ENCODE measurements around the gene NUP43.
"Not testable (repeated sequence)": the region's sequence is repeated elsewhere in the genome, so short reads cannot be mapped to it uniquely, and the experiment has no call there.

The NUP43 gene

DNA sequence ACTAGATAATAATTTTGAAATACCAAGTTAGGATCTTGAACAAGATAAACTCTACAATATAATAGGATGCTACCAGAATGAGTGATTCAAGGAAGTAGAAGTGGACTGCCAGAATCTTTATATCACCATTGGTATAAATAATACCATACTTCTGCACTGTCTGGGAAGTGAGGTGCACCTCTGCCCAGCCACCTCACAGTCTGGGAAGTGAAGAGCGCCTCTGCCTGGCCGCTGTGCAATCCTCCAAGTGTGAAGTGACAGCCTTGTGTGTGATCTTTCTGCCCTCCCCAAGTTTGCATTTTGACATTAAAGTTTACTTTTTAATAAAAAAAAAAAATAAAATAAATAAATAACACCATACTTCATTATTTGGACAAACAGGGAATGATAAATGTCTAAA lies 47.2 kb downstream of the NUP43 start:
- no peak for DNase-seq (ENCODE audit: insufficient read length, low spot score)
- TF ChIP-seq TAF1 (IDR thresholded peaks at IDR 0.05; ENCODE audit: low read depth, low read length) (no peak), POLR2AphosphoS5 (IDR thresholded peaks at IDR 0.05; ENCODE audit: low read depth, low read length) (no peak), PAX5 (IDR thresholded peaks at IDR 0.05; ENCODE audit: insufficient read depth, low read length, severe bottlenecking) (no peak), POLR2A (IDR thresholded peaks at IDR 0.05; ENCODE audit: low read depth, low read length) (no peak), POU2F2 (IDR thresholded peaks at IDR 0.05; ENCODE audit: low read depth, low read length) (no peak), SPI1 (IDR thresholded peaks at IDR 0.05; ENCODE audit: low read depth, low read length) (no peak)
- no peak for FAIRE-seq

DNA sequence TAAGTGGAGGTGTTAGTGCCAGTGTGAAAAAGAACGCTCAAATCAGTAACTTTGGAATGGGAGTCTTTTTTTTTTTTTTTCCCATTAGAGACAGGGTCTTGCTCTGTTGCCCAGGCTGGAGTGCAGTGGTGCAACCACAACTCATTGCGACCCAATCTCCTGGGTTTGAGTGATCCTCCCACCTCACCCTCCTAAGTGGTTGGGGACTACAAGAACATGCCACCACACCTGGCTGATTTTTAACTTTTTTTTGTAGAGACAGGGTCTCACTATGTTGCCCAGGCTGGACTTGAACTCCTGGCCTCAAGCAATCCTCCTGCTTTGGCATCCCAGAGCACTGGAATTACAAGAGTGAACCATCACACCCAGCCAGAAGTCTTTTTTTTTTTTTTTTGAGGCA lies 48.2 kb downstream of the NUP43 start:
- DNase-seq (ENCODE audit: insufficient read length, low spot score), result no peak
- TF ChIP-seq SPI1 (IDR thresholded peaks at IDR 0.05; ENCODE audit: low read depth, low read length) (no peak), TAF1 (IDR thresholded peaks at IDR 0.05; ENCODE audit: low read depth, low read length) (no peak), POLR2A (IDR thresholded peaks at IDR 0.05; ENCODE audit: low read depth, low read length) (no peak), POLR2AphosphoS5 (IDR thresholded peaks at IDR 0.05; ENCODE audit: low read depth, low read length) (no peak), POU2F2 (IDR thresholded peaks at IDR 0.05; ENCODE audit: low read depth, low read length) (no peak), PAX5 (IDR thresholded peaks at IDR 0.05; ENCODE audit: insufficient read depth, low read length, severe bottlenecking) (no peak)
- FAIRE-seq, result no peak

DNA sequence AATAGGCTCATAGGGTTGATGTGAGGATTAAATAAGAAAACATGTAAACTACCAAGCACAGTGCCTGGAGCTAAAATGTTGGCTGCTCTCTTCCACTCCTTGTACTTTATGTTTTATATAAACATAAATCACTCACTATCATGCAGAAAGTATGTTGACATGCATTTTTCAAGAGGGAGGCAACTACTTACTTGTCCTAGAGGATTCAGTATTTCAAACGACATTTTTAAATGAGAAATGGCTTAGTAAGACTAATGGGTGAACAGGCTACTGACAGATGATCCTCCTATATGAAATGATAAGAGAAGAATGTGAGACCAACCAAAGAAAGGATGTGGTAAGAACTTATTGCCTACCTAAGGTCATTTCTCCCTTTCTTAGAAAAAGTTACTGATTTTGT lies 49.4 kb downstream of the NUP43 start:
- FAIRE-seq, result no peak
- no peak for TF ChIP-seq SPI1 (IDR thresholded peaks at IDR 0.05; ENCODE audit: low read depth, low read length)
- no peak for DNase-seq (ENCODE audit: insufficient read length, low spot score)

DNA sequence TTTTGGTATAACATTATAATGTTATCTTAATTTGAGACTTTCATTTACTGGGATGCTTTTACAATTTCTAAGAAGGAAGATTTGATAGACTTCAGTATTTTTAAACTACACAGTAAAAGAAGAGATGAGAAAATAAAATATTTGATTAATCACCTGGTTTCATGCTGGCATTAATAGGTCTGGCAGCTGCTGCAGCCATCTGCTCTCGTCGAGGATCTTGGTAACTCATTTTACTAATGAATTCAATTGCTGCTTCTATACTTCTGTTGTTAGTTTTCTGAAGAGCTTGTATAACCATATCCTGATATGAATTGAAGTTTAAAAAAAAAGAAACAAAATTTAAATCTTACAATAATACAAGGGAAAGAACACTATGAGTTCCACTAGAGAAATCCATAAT lies 51.4 kb downstream of the NUP43 start:
- TF ChIP-seq POLR2AphosphoS5 (IDR thresholded peaks at IDR 0.05; ENCODE audit: low read depth, low read length), result no peak
- no peak for DNase-seq (ENCODE audit: insufficient read length, low spot score)

DNA sequence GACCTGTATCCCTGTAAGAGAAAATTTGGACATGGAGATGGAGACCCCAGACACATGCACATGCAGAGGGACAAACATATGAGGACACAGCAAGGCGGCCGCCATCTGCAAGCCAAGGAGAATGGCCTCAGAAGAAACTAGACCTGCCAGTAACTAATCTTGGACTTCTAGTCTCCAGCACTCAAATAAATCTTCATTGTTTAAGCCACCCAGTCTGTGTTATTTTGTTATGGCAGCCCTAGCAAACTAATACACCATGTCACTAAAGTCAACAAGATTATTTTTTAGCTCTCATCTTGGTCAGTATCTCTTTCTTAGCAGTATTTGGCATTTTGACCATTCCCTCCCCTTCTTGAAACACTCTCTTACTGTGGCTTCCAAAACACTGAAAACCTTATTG lies 55.1 kb downstream of the NUP43 start:
- DNase-seq (ENCODE audit: insufficient read length, low spot score) (no peak), FAIRE-seq (no peak)
- TF ChIP-seq POLR2AphosphoS5 (IDR thresholded peaks at IDR 0.05; ENCODE audit: low read depth, low read length) (no peak), POU2F2 (IDR thresholded peaks at IDR 0.05; ENCODE audit: low read depth, low read length) (no peak), SPI1 (IDR thresholded peaks at IDR 0.05; ENCODE audit: low read depth, low read length) (no peak), PAX5 (IDR thresholded peaks at IDR 0.05; ENCODE audit: insufficient read depth, low read length, severe bottlenecking) (no peak)

More for the DNA sequence above, 51.4 kb downstream of the NUP43 start:
- no peak for FAIRE-seq

DNA sequence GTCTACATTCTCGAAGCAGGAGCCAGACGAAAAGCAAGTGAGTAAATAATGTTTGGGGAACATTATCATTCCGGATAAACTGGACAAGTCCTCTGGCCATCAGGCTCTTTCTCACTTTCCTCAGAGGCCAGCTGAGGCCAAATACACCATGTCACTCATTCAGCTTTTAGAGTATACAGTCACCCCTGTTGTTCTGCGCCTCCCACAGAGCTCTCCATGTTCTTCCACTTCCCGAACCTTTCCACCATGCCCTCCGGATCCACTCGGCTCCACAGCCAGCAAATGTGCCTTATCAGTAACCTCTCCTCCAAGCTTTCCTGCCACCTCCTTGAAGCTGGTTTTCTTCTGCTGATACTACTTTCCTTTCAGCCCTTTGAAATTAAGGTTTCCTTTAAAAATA lies 60.1 kb downstream of the NUP43 start:
- TF ChIP-seq SPI1 (IDR thresholded peaks at IDR 0.05; ENCODE audit: low read depth, low read length) (no peak), POLR2A (IDR thresholded peaks at IDR 0.05; ENCODE audit: low read depth, low read length) (no peak), POU2F2 (IDR thresholded peaks at IDR 0.05; ENCODE audit: low read depth, low read length) (no peak), TAF1 (IDR thresholded peaks at IDR 0.05; ENCODE audit: low read depth, low read length) (no peak), POLR2AphosphoS5 (IDR thresholded peaks at IDR 0.05; ENCODE audit: low read depth, low read length) (no peak), PAX5 (IDR thresholded peaks at IDR 0.05; ENCODE audit: insufficient read depth, low read length, severe bottlenecking) (no peak)
- FAIRE-seq, result peak; percentile 60
- DNase-seq (ENCODE audit: insufficient read length, low spot score), result no peak

DNA sequence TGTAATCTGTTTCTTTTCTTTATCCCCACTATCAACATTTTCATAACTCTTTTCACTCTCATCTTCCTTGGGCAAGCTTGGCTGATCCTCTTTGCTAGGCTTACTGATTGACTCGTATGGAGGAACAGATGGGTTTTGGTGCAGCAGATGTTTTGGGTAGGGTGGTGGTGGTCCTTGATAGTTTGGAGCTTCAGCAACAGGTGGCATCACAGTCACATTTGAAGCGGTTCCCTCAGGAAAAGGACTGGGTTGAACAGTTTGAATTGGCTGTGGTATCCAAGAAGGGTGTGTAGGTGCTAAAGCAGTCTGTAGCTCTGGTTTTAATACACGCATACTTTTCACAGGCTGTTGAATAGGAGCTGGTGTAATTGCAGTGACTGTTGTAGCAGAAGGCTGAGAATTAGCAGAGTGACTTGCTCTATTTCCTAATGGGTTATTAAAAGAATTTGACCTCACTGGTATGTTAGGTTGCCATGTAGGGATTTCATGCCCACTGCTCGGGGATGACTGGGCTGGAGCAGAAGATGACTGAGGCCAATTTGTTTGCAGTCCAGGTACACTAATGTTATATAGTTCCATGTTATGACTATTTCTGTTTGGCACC lies 63.0 kb downstream of the NUP43 start:
- DNase-seq (ENCODE audit: insufficient read length, low spot score), result no peak
- no peak for FAIRE-seq
- no peak for TF ChIP-seq SPI1 (IDR thresholded peaks at IDR 0.05; ENCODE audit: low read depth, low read length)
- no peak for TF ChIP-seq POLR2AphosphoS5 (IDR thresholded peaks at IDR 0.05; ENCODE audit: low read depth, low read length)
- TF ChIP-seq PAX5 (IDR thresholded peaks at IDR 0.05; ENCODE audit: insufficient read depth, low read length, severe bottlenecking), result no peak
- no peak for TF ChIP-seq POLR2A (IDR thresholded peaks at IDR 0.05; ENCODE audit: low read depth, low read length)
- TF ChIP-seq TAF1 (IDR thresholded peaks at IDR 0.05; ENCODE audit: low read depth, low read length), result no peak
- no peak for TF ChIP-seq POU2F2 (IDR thresholded peaks at IDR 0.05; ENCODE audit: low read depth, low read length)

DNA sequence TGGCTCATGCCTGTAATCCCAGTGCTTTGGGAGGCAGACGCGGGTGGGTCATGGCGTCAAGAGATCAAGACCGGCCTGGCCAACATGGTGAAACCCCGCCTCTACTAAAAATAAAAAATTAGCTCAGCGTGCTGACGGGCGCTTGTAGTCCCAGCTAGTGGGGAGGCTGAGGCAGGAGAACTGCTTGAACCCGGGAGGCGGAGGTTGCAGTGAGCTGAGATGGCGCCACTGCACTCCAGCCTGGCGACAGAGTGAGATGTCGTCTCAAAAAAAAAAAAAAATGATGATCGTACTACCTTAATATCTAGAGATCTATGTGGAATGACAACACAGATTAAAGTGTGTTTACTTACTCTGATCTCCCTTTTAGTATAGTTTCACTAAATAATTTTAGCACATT lies 64.5 kb downstream of the NUP43 start:
- not testable (repeated sequence) for FAIRE-seq; DNase-seq (ENCODE audit: insufficient read length, low spot score)

DNA sequence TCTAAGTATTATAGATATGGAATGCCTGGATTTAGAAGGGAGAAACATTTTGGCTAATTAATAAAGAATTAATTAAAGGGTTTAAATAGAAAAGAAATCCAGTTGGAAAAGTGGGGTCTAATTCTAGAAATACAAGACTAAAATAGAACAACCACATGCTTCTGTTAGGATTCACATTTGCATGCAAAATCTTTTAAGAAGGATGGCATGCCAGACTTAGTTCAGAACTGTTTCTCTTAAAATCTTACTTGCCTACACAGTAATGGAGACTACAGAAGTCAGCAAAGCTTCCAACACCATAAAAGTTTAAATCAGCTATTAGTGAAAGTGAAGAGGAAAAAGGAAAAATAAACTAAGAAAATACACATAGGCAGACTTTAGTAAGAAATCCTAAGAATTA lies 65.1 kb downstream of the NUP43 start:
- no peak for FAIRE-seq
- no peak for TF ChIP-seq TAF1 (IDR thresholded peaks at IDR 0.05; ENCODE audit: low read depth, low read length)
- DNase-seq (ENCODE audit: insufficient read length, low spot score), result no peak

DNA sequence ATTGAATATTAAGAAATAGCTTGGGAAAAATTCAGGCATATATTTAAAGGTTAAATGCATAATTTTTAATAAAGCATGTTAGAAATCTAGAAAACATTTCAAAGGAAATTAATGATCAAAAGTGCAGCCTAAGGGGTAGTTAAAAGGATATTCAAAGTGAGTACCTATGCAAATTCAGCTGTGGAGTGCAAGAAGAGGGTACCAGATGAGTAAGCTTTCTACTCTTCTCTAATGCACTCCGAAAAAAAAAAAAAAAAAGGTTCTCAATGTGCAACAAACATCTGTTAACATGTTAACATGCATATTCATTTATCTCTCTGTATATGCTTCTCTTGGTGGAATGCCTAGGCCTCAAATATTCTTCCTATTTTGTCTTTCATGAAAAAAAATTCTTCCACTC lies 65.8 kb downstream of the NUP43 start:
- DNase-seq (ENCODE audit: insufficient read length, low spot score), result peak; percentile 20
- TF ChIP-seq SPI1 (IDR thresholded peaks at IDR 0.05; ENCODE audit: low read depth, low read length) (no peak), TAF1 (IDR thresholded peaks at IDR 0.05; ENCODE audit: low read depth, low read length) (no peak), POLR2A (IDR thresholded peaks at IDR 0.05; ENCODE audit: low read depth, low read length) (no peak), PAX5 (IDR thresholded peaks at IDR 0.05; ENCODE audit: insufficient read depth, low read length, severe bottlenecking) (no peak), POU2F2 (IDR thresholded peaks at IDR 0.05; ENCODE audit: low read depth, low read length) (no peak), POLR2AphosphoS5 (IDR thresholded peaks at IDR 0.05; ENCODE audit: low read depth, low read length) (no peak)

More for the DNA sequence above, 65.8 kb downstream of the NUP43 start:
- no peak for FAIRE-seq

Data from GM12891 (cell line).